GM21360 (cell line): ENCODE measurements around the gene PTPRN2.
"Not testable (repeated sequence)": the region's sequence is repeated elsewhere in the genome, so short reads cannot be mapped to it uniquely, and the experiment has no call there.

Experiments used
- ATAC-seq: cut with Tn5 transposase; IDR thresholded peaks from one replicate; pipeline ENCODE4 v1.9.1; 2021; ENCODE audit warnings: mild to moderate bottlenecking, moderate library complexity; ENCODE audit not compliant: unreplicated experiment

The PTPRN2 gene

GRCh38 chr7:157786375-157787274 lies 801.0 kb downstream of the PTPRN2 start:
- ATAC-seq = no peak

GRCh38 chr7:157785486-157786186 lies 802.0 kb downstream of the PTPRN2 start:
- no peak for ATAC-seq

- ATAC-seq = no peak
These were observed 802.6 kb downstream of the PTPRN2 start for GRCh38 chr7:157784979-157785441.

GRCh38 chr7:157784041-157784835 lies 803.4 kb downstream of the PTPRN2 start:
- no peak for ATAC-seq

- ATAC-seq = no peak
These were observed 805.6 kb downstream of the PTPRN2 start for GRCh38 chr7:157782041-157782440.

- ATAC-seq = no peak
These were observed 806.9 kb downstream of the PTPRN2 start for GRCh38 chr7:157780721-157781120.

GRCh38 chr7:157780312-157780711 lies 807.3 kb downstream of the PTPRN2 start:
- ATAC-seq = no peak

- no peak for ATAC-seq
These were observed 808.4 kb downstream of the PTPRN2 start for GRCh38 chr7:157779206-157779605.

- not testable (repeated sequence) for ATAC-seq
These were observed 810.3 kb downstream of the PTPRN2 start for GRCh38 chr7:157777194-157777762.

GRCh38 chr7:157775560-157776332 lies 811.9 kb downstream of the PTPRN2 start:
- ATAC-seq = no peak

GRCh38 chr7:157775021-157775559 lies 812.5 kb downstream of the PTPRN2 start:
- no peak for ATAC-seq

- ATAC-seq = no peak
These were observed 813.1 kb downstream of the PTPRN2 start for GRCh38 chr7:157774495-157774894.

GRCh38 chr7:157773361-157773760 lies 814.3 kb downstream of the PTPRN2 start:
- ATAC-seq = no peak

- no peak for ATAC-seq
These were observed 815.0 kb downstream of the PTPRN2 start for GRCh38 chr7:157772486-157773130.

GRCh38 chr7:157771689-157772088 lies 815.9 kb downstream of the PTPRN2 start:
- no peak for ATAC-seq

- no peak for ATAC-seq
These were observed 816.8 kb downstream of the PTPRN2 start for GRCh38 chr7:157770716-157771320.

- no peak for ATAC-seq
These were observed 818.0 kb downstream of the PTPRN2 start for GRCh38 chr7:157769526-157770215.

GRCh38 chr7:157769086-157769485 lies 818.5 kb downstream of the PTPRN2 start:
- ATAC-seq = no peak
